Islet of Langerhans (tissue), 1 donor: ENCODE measurements around the gene ZDHHC20.

Experiments used
- FAIRE-seq: peaks from one replicate; lab custom pipeline; 2011; peaks lifted over from hg19 to GRCh38; lab: Jason Lieb, UNC

ZDHHC20 gene, protein sequence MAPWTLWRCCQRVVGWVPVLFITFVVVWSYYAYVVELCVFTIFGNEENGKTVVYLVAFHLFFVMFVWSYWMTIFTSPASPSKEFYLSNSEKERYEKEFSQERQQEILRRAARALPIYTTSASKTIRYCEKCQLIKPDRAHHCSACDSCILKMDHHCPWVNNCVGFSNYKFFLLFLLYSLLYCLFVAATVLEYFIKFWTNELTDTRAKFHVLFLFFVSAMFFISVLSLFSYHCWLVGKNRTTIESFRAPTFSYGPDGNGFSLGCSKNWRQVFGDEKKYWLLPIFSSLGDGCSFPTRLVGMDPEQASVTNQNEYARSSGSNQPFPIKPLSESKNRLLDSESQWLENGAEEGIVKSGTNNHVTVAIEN

DNA sequence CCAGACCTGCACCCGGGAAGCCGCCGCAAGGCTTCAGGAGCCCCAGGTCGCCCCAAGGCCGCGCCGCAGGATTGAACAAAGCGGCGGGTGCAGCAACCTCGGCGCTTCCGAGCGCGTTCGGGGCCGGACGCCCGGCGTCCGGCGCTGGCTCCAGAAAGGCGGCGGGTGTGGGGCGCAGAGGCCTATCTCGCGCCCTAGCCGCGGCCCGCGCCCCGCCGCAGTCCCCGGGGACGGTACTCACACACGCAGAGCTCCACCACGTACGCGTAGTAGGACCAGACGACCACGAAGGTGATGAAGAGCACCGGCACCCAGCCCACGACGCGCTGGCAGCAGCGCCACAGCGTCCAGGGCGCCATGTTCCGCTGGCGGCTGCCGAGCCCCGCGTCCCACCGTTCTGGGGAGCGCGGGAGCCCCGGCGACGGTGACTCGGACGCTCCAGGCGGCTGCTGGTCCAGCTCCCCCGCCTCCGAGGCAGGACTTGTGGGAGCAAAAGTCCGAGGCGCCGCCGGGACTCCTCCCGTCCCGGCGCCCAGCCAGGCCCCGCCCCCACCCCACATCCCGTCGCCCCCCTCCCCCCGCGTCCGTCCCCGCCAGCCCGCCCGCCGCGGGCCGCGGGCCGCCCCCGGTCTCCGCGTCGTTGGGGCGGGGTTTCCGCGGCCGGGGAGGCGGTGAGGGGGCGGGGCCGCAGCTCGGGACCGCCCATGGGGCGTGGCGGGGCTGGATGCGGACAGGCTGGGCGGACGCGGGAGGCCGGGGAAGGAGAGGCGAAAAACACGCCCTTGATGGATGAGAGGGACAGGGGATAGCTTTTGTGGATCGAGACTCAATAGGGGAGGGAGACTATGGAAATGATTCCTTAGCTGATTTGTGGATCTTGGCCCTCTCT, at the start of gene ZDHHC20:
TSS of gene ZDHHC20 (minus strand) at position 491 of the 889 bp plus-strand sequence. CDS start at position 359, 132 bp downstream.
- no peak for FAIRE-seq

GRCh38 chr13:21504379-21504778, 45.3 kb upstream of the ZDHHC20 start:
- FAIRE-seq: no peak

DNA sequence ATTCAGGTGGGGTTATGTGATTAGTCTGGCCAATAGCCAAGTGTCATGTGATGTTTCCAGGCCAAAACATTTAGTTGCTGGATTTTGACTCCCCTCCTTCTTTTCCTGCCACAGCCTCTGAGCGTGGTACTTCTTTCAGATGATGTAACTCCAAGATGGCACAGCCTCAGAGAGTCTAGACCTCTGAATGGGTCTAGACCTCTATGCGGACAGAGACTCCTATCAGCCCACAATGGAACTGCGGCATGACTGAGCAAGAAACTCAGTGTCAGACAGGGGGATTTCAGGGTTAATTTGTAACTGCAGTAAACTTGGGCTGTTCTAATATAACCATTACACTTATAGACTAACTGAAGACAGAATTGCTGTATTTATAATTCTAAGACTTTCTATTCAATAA, 42.6 kb upstream of the ZDHHC20 start:
- FAIRE-seq: no peak

- FAIRE-seq: no peak
These were observed 27.2 kb upstream of the ZDHHC20 start for GRCh38 chr13:21486322-21486721.

DNA sequence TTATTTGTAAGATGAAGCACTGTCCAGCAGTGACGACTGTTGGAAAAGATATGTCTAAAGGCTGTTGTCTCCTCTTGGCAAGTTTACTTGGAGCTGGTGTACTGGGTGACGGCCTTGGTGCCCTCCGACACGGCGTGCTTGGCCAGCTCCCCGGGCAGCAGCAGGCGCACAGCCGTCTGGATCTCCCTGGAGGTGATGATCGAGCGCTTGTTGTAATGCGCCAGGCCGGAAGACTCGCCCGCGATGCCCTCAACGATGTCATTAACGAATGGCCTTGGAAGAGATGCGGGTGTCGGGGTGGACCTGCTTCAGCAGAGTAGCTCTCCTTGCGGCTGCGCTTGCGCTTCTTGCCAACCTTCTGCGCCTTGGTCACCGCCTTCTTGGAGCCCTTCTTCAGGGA, 24.6 kb upstream of the ZDHHC20 start:
- FAIRE-seq: no peak

GRCh38 chr13:21481359-21481758, 22.3 kb upstream of the ZDHHC20 start:
- FAIRE-seq: peak; percentile 93

GRCh38 chr13:21478881-21479808, 20.0 kb upstream of the ZDHHC20 start:
- FAIRE-seq: peak; percentile 99

- peak; percentile 65 for FAIRE-seq
These were observed 17.9 kb upstream of the ZDHHC20 start for GRCh38 chr13:21476893-21477472.

GRCh38 chr13:21475115-21475514, 16.0 kb upstream of the ZDHHC20 start:
- FAIRE-seq: no peak

DNA sequence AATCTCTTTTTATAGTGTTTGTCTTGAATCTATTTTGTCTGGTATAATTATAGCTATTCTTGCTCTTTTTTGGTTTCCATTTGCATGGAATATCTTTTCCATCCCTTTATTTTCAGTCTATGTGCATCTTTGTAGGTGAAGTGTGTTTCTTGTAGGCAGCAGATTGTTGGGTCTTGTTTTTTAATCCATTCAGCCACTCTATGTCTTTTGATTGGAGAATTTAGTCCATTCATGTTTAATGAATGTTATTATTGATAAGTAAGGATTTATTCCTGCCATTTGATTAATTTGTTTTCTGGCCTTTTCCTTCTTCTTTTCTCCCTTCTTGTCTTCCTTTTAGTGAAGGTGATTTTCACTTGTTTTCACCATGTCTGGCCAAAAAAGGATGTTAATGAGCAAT, 11.7 kb upstream of the ZDHHC20 start:
- FAIRE-seq: no peak

DNA sequence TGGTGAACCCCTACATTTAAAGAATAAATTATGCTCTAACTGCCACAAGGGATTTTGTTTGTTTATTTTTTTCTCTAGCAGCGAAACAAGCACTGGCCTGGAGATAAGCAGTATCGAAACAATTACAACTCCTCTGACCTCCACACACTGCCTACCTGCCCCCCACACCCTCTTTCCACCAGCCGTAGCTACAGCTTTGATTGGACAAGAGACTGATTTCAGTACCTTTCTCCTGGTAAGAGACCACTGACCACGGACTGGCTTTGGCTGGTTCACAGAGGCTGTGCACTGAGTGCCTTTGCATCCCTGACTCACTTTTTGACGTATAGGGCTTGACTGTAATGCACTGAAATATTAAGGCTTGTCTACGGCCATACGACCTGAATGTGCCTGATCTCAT, 7.4 kb upstream of the ZDHHC20 start:
- no peak for FAIRE-seq

DNA sequence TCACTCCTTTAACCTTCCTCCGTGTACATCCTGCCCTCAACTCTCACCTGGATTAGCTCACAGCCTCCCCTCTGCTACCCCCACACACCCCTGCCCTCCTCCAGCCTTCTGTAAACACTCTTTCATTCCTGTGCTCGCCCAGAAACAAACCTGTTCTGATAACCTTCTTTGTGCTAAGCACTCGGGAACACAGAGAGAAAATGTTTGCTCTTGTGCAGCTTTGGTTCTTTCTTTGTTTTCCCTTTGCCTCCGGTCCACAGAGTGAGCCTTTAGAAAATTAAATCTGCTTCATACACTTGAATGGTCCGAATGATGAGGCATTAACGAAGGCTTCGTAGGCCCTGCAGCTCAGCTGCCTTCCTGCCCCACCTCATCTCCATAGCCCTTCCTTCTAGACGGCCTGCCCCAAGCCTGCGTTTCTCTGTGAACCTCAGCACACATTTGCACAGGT, 6.6 kb upstream of the ZDHHC20 start:
- FAIRE-seq: no peak

DNA sequence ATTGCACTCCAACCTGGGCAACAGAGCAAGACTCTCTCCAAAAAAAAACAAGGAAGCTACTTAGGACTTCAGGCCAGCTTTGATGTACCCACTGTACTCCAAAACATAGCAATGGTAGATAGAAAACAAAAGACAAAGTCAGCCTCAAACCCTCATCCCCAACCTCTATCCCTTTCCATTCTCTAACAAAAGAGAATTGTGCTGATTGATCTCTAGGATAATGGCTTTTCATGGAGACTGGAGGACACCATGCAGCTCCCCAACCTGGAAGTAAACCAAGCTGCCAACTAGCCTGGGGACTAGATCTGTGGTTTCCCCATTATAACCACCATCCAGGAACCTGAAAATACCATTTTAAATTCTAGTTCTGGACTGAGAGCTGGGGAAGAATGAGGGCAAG, 4.3 kb upstream of the ZDHHC20 start:
- FAIRE-seq: no peak

GRCh38 chr13:21461131-21461530, 2.0 kb upstream of the ZDHHC20 start:
- FAIRE-seq: no peak

DNA sequence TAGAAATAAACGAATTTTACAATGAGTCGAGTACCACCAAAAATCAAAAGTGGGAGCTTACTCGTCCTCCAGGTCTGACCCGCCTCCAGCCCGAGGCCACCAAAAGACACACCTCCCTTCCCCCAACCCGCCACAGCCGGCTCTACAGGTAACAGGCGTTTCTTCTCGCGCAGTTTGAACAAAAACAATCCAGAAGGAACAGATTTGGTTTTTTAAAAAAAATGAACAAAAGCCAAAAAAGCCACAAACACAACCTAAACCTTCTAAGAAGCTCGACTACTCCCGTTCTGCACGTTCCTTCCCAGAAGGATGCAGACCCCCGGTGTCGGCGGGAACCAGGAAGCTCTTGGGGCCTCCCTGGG, 671 bp downstream of the ZDHHC20 start:
- FAIRE-seq: no peak

DNA sequence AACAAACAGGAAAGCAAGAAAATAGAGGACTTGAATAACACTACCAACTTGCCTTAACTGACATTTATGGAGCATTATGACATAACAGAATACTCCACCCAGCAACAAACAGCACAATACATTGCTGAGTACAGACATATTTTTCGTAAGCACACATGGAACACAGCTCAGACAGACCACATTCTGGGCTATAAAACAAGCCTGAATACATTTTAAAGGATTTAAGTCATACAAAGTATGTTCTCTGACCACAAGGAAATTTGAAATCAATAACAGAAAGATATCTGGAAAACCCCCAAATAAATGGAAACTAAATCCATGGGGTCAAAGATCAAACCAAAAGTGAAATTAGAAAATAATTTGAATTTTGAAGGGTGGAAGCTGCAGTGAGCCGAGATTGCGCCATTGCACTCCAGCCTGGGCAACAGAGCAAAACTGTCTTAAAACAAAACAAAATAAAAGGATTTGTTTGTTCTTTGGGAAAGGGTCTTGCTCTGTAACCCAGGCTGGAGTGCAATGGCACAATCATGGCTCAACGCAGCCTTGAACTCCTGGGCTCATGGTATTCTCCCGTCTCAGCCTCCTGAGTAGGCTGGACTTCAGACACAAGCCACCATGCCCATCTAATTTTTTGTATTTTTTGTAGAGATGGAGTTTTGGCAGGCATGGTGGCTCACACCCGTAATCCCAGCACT, 5.6 kb downstream of the ZDHHC20 start:
- FAIRE-seq: no peak

- no peak for FAIRE-seq
These were observed 8.2 kb downstream of the ZDHHC20 start for GRCh38 chr13:21450936-21451335.

DNA sequence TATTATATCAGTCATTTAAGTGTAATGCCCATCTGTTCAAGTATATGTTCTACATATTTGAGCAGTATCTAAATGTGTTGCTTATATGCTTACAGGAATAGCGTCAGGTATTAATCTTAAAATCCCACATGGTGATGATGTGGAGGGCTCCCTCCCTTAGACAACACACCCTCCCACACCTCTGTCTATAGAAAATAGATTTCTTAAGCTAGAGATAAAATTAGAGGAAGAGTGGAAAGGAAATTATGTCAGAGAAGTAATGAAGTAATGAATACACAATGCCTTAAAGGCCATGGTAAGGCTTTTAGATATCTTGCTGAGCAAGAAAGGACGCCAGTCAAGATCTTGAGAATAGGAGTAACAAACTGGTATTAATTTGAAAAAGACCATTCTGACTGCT, 12.4 kb downstream of the ZDHHC20 start:
- no peak for FAIRE-seq

GRCh38 chr13:21445759-21446158, 13.3 kb downstream of the ZDHHC20 start:
- no peak for FAIRE-seq

DNA sequence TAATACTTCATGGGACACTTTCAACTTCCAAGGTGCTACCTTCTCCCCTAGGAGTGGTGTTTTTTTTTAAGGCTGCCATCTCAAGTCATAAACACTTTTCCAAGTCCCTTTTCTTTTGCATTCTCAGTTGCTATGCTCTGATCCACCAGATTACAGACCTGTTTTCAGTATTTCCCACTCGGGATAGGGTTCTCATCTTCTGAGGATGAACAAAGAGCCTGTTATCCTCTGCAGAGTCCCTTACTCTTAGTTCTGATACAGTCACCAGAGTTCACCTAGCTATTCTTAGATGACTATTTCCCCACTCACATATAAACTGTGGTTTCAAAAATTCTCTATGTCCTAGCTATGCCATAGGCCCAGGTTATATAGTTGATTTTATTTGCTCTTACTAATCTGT, 15.9 kb downstream of the ZDHHC20 start:
- FAIRE-seq: no peak

GRCh38 chr13:21436582-21436981, 22.5 kb downstream of the ZDHHC20 start:
- no peak for FAIRE-seq
